ENCODE data around the gene KARS1.

The KARS1 gene

GRCh38 chr16:75578725-75579124 lies 68.7 kb downstream of the KARS1 start:
- Histone ChIP-seq H3K36me3 (peaks cover 67% of the 10 kb centered on the region), H3K27me3 (ENCODE audit: insufficient read depth, low read depth, severe bottlenecking) (no peaks in the 10 kb centered on the region), H3K4me3 (ENCODE audit: low read depth, low read length) (no peak overlapping the region), H3K9me3 (ENCODE audit: severe bottlenecking) (no peaks in the 10 kb centered on the region), H3K27ac (no peak overlapping the region)
- TF ChIP-seq CTCF (IDR thresholded peaks at IDR 0.05; ENCODE audit: low read depth, low read length): no peak
- DNase-seq: no peak

- no peak for TF ChIP-seq CTCF (IDR thresholded peaks at IDR 0.05; ENCODE audit: low read depth, low read length)
Observed at GRCh38 chr16:75578212-75578611, 69.3 kb downstream of the KARS1 start.

More at GRCh38 chr16:75578212-75578611, 69.3 kb downstream of the KARS1 start:
- no peak for DNase-seq
- Histone ChIP-seq H3K36me3 (peaks cover 72% of the 10 kb centered on the region), H3K9me3 (ENCODE audit: severe bottlenecking) (no peaks in the 10 kb centered on the region), H3K27ac (no peak overlapping the region), H3K4me3 (ENCODE audit: low read depth, low read length) (no peak overlapping the region), H3K27me3 (ENCODE audit: insufficient read depth, low read depth, severe bottlenecking) (no peaks in the 10 kb centered on the region)

Data from WERI-Rb-1 (cell line).